CD4-positive, alpha-beta T cell (primary cell): ENCODE measurements around the gene CSNK2B. TPM values are rescaled to one million over a fixed set of nuclear protein-coding genes. Genes with fewer than 3 reads are reported as not detected.

Source experiments
- ATAC-seq: fragments of 200-7000 bp; cut with Tn5 transposase; one replicate; pipeline ENCODE4 v1.10.0; 2022; ENCODE audit warnings: mild to moderate bottlenecking; ENCODE audit not compliant: poor library complexity
- CTCF ChIA-PET: fragments of 350-600 bp; sonication (Branson Sonifier 250); formaldehyde crosslinking; loops from one replicate; lab custom pipeline; 2021; ENCODE audit warnings: antibody characterized with exemption, inconsistent platforms; lab: Charles Lee
- POLR2A ChIA-PET: fragments of 350-600 bp; sonication (Branson Sonifier 250); formaldehyde crosslinking; loops from one replicate; lab custom pipeline; 2021; ENCODE audit warnings: antibody characterized with exemption, inconsistent platforms; lab: Charles Lee
- DNase-seq, 14 experiments: peaks; one replicate each; pipeline ENCODE4 v3.0.0-alpha.2; 2013 to 2020; ENCODE audit warnings: mixed read lengths in 2 of 14
- H3K27ac ChIP-seq, 2 donors: one replicate each; pipeline versions ENCODE4 v1.5.1 to v1.7.0; 2013; ENCODE audit warnings: low read length in 2 of 2, low read depth in 1 of 2, mild to moderate bottlenecking in 1 of 2
- H3K27me3 ChIP-seq, 2 experiments: 1 replicate in 1 of 2; 2 replicates in 1 of 2; pipeline versions ENCODE4 v1.6.1 to v1.7.0; 2013; ENCODE audit warnings: low read length in 2 of 2, control low read depth in 1 of 2, mild to moderate bottlenecking in 1 of 2, moderate library complexity in 1 of 2; ENCODE audit not compliant: insufficient read depth in 2 of 2, control insufficient read depth in 1 of 2
- H3K36me3 ChIP-seq: one replicate; pipeline ENCODE4 v1.6.1; 2013; ENCODE audit warnings: low read length, control low read depth; ENCODE audit not compliant: insufficient read depth
- H3K4me1 ChIP-seq: one replicate; pipeline ENCODE4 v1.6.1; 2013; ENCODE audit warnings: low read length, control low read depth; ENCODE audit not compliant: insufficient read depth
- H3K4me3 ChIP-seq: one replicate; pipeline ENCODE4 v1.5.1; 2013; ENCODE audit warnings: mild to moderate bottlenecking, low read length, moderate library complexity
- H3K9me3 ChIP-seq, 2 experiments: 1 replicate in 1 of 2; 2 replicates in 1 of 2; pipeline versions ENCODE4 v1.6.1 to v1.7.0; 2013; ENCODE audit warnings: low read length in 2 of 2, mild to moderate bottlenecking in 2 of 2, control low read depth in 1 of 2, moderate library complexity in 1 of 2; ENCODE audit not compliant: control insufficient read depth in 1 of 2, insufficient read depth in 1 of 2
- H3K27ac Mint-ChIP-seq: one replicate; pipeline ENCODE4 v1.8.0; 2020; ENCODE audit warnings: mixed read lengths
- H3K27me3 Mint-ChIP-seq: one replicate; pipeline ENCODE4 v1.8.0; 2021; ENCODE audit warnings: mixed read lengths
- H3K36me3 Mint-ChIP-seq: one replicate; pipeline ENCODE4 v1.8.0; 2021; ENCODE audit warnings: low read depth, mixed read lengths
- H3K4me1 Mint-ChIP-seq: one replicate; pipeline ENCODE4 v1.8.0; 2021; ENCODE audit warnings: low read depth, mixed read lengths
- H3K4me3 Mint-ChIP-seq: one replicate; pipeline ENCODE4 v1.8.0; 2020; ENCODE audit warnings: mild to moderate bottlenecking, mixed read lengths
- H3K9me3 Mint-ChIP-seq: one replicate; pipeline ENCODE4 v1.8.0; 2020; ENCODE audit warnings: mixed read lengths
- intact Hi-C, 2 experiments: fragments of 100-400 bp; cut with DNase I in 1 of 2; cut with micrococcal nuclease in 1 of 2; formaldehyde crosslinking; loops; one replicate each; pipeline versions ENCODE4 v1.15.1 to v1.9.0; 2023 to 2025; cut with DNase I, micrococcal nuclease
- polyA plus RNA-seq, 2 donors: library from polyadenylated mRNA; unstranded; fragments of 120-200 nt; gene quantifications; one replicate each; pipeline ENCODE4 v1.2.1, GENCODE V29; 2013
- total RNA-seq, 174 experiments: library from RNA in 2 of 174; stranded (reverse) in 2 of 174; gene quantifications; one replicate each; pipeline ENCODE4 v1.2.3 and lab custom pipeline; 2021 to 2026
- TF ChIP-seq, protein P1 (sequence below): fragments of 200-600 bp; IDR thresholded peaks from one replicate; pipeline ENCODE4 v1.8.0; 2022; ENCODE audit warnings: antibody characterized with exemption, mild to moderate bottlenecking

CSNK2B gene
- total RNA-seq (10 to 100 TPM; 88.0 to 92.6 TPM), total RNA-seq (lab: John Stamatoyannopoulos, UW) (2.5 to 15.7 (median 7.5) reads per million in 172 experiments)
- polyA plus RNA-seq (2013, experiment 1 of 2), result 141 TPM
- 153 TPM for polyA plus RNA-seq (2013, experiment 2 of 2)

DNA sequence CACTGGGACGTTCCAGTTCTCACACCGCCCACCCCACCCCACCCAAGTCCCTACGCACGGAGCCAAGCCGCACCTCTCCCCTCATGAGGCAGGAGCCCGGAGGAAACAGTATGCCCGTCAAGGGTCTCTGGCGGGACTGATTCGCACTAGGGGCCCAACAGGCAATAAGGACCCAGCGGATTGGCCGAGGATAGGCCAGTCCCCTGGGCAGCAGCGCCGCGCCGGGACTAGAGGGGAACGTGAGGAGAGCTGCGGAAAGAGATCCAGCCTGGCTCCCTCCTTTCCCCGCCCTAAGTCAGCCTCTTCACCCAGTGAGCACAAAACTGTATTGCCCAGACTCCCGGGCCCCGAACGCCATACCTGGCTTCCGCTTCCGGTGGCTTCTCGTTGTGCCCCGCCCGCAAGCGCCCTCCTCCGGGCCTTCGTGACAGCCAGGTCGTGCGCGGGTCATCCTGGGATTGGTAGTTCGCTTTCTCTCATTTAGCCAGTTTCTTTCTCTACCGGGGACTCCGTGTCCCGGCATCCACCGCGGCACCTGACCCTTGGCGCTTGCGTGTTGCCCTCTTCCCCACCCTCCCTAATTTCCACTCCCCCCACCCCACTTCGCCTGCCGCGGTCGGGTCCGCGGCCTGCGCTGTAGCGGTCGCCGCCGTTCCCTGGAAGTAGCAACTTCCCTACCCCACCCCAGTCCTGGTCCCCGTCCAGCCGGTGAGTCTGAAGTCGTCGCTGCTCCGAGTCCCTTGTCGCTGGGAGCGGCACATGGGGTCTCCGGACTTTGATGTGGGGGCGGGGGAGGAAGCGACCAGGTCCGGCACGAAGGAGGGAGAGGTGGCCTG is at the start of gene CSNK2B:
Gene CSNK2B (plus strand): TSS at position 580 of the 836 bp plus-strand sequence. CDS start 752 bp downstream, outside the sequence.
- Histone ChIP-seq H3K4me3 (peak within 1 kb of the TSS; percentile 79), H3K36me3 (peaks cover 63% of the 10 kb centered on the region), H3K27me3 (no peaks in the 10 kb centered on the region), H3K9me3 (no peaks in the 10 kb centered on the region), H3K4me1 (peaks cover 61% of the 10 kb centered on the region), H3K27ac (peak within 1 kb of the TSS; percentile 93 to 96)
- no peaks in the 10 kb centered on the region for H3K27me3 Mint-ChIP-seq
- peaks cover 51% of the 10 kb centered on the region for H3K4me1 Mint-ChIP-seq
- H3K36me3 Mint-ChIP-seq, result peaks cover 84% of the 10 kb centered on the region
- intact Hi-C loops, result loop anchor here (1.0 to 10.0 kb wide), 8 partner anchors 13 to 1539 kb away; partner anchors contain the start of genes ABHD16A (in 2 of the 2), BAG6 (in 2 of the 2), PRRC2A (in 2 of the 2) and FKBPL (in 1 of the 2)
- DNase-seq, result peak; percentile 94 to 99 (median 97)
- ATAC-seq, result peak; percentile 85
- CTCF ChIA-PET, result interaction anchor here (1.3 to 1.6 kb wide), 2 partner anchors 13 to 67 kb away, joined by 3 to 4 read pairs; partner anchors contain the start of gene BAG6
- H3K27ac Mint-ChIP-seq, result peak within 1 kb of the TSS; percentile 97
- H3K9me3 Mint-ChIP-seq, result no peaks in the 10 kb centered on the region
- TF ChIP-seq, protein P1, sequence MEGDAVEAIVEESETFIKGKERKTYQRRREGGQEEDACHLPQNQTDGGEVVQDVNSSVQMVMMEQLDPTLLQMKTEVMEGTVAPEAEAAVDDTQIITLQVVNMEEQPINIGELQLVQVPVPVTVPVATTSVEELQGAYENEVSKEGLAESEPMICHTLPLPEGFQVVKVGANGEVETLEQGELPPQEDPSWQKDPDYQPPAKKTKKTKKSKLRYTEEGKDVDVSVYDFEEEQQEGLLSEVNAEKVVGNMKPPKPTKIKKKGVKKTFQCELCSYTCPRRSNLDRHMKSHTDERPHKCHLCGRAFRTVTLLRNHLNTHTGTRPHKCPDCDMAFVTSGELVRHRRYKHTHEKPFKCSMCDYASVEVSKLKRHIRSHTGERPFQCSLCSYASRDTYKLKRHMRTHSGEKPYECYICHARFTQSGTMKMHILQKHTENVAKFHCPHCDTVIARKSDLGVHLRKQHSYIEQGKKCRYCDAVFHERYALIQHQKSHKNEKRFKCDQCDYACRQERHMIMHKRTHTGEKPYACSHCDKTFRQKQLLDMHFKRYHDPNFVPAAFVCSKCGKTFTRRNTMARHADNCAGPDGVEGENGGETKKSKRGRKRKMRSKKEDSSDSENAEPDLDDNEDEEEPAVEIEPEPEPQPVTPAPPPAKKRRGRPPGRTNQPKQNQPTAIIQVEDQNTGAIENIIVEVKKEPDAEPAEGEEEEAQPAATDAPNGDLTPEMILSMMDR, result no peak
- peak within 1 kb of the TSS; percentile 95 for H3K4me3 Mint-ChIP-seq
- POLR2A ChIA-PET, result interaction anchor here (1.0 to 7.9 kb wide), 19 partner anchors 12 to 1306 kb away, joined by 3 to 250 read pairs (median 5); partner anchors contain the start of genes ABHD16A, AIF1, APOM and BAG6

DNA sequence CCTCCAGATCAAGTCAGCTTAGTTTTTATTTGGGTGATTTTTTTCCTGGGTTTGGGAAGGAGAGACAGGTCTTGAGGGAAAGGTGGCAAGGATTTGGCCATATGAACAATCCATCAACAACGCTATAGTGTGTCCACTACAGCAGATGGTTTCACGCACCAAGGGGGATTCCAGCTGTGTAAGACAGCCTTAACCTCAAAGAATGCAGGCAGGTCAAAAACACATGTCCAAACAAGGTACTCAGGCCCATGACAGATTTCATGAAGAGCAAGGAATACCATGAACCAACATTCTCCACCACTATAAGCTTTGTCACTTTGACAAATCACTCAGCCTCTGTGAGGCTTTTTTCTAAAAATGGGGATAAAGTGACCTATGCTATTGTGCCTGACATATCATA is 48.9 kb upstream of the CSNK2B start:
- Mint-ChIP-seq H3K27me3 (no peaks in the 10 kb centered on the region), H3K27ac (peak overlapping the region; percentile 86), H3K4me1 (peaks cover 49% of the 10 kb centered on the region), H3K9me3 (no peaks in the 10 kb centered on the region), H3K4me3 (peak overlapping the region; percentile 76), H3K36me3 (peaks cover 14% of the 10 kb centered on the region)
- Histone ChIP-seq H3K4me3 (no peak overlapping the region), H3K36me3 (no peaks in the 10 kb centered on the region), H3K27ac (no peak overlapping the region), H3K27me3 (no peaks in the 10 kb centered on the region), H3K9me3 (no peaks in the 10 kb centered on the region), H3K4me1 (peaks cover 40% of the 10 kb centered on the region)
- POLR2A ChIA-PET, result interaction anchor here (1.5 kb wide), 1 partner anchor 34 kb away, joined by 3 read pairs; no protein-coding TSS in a partner anchor
- ATAC-seq, result no peak
- TF ChIP-seq, protein P1, result no peak
- intact Hi-C loops, result no loop called here
- CTCF ChIA-PET, result interaction anchor here (1.0 to 1.6 kb wide), 2 partner anchors 18 kb away, joined by 3 to 7 read pairs; no protein-coding TSS in a partner anchor
- no peak for DNase-seq
